PC-9 (cell line): Measurements from ENCODE around the gene PIK3R3. TPM values are rescaled to one million over a fixed set of nuclear protein-coding genes. Genes with fewer than 3 reads are reported as not detected.

ENCODE experiments used
- BruUV-seq: library from RNA; stranded (reverse); fragments of 400-500 nt; replicated peaks from 2 replicates; lab custom pipeline; 2021; lab: Mats Ljungman, UMichigan
- CTCF ChIA-PET: fragments of 300-600 bp; sonication (Branson Sonifier 250); formaldehyde crosslinking; loops from one replicate; lab custom pipeline; 2022; ENCODE audit warnings: antibody characterized with exemption; lab: Charles Lee
- POLR2A ChIA-PET: fragments of 300-600 bp; sonication (Branson Sonifier 250); formaldehyde crosslinking; loops from one replicate; lab custom pipeline; 2022; ENCODE audit warnings: antibody characterized with exemption; ENCODE audit not compliant: unreplicated experiment; lab: Charles Lee
- DNase-seq, 2 experiments: peaks; one replicate each; pipeline versions ENCODE4 v3.0.0 to v3.0.0-alpha.2; 2015 to 2022; ENCODE audit warnings: mixed read lengths in 1 of 2
- H2AFZ ChIP-seq: fragments of 200-600 bp; sonication (generic); 2 replicates; pipeline ENCODE4 v1.8.1; 2017; ENCODE audit warnings: antibody characterized with exemption
- H3F3A ChIP-seq: fragments of 200-600 bp; sonication (generic); 2 replicates; pipeline ENCODE4 v1.8.1; 2017; ENCODE audit warnings: antibody characterized with exemption, mild to moderate bottlenecking, low read depth; ENCODE audit not compliant: insufficient read depth
- H3K27ac ChIP-seq: fragments of 200-600 bp; sonication (generic); 2 replicates; pipeline ENCODE4 v1.6.1; 2016; ENCODE audit warnings: mixed run types
- H3K27me3 ChIP-seq: fragments of 200-600 bp; sonication (generic); 2 replicates; pipeline ENCODE4 v1.6.1; 2016; ENCODE audit warnings: low read depth, mixed run types; ENCODE audit not compliant: insufficient read depth
- H3K36me3 ChIP-seq: fragments of 200-600 bp; sonication (generic); 2 replicates; pipeline ENCODE4 v1.6.1; 2016; ENCODE audit warnings: low read depth, mixed run types
- H3K4me1 ChIP-seq: fragments of 200-600 bp; sonication (generic); replicated peaks from 2 replicates; pipeline ENCODE4 v1.6.1; 2016; ENCODE audit warnings: mixed run types; ENCODE audit not compliant: insufficient read depth
- H3K4me2 ChIP-seq: fragments of 200-600 bp; sonication (generic); 2 replicates; pipeline ENCODE4 v1.6.1; 2017; ENCODE audit warnings: mixed run types
- H3K4me3 ChIP-seq: fragments of 200-600 bp; sonication (generic); 2 replicates; pipeline ENCODE4 v1.6.1; 2016; ENCODE audit warnings: mixed run types
- H3K79me2 ChIP-seq: fragments of 200-600 bp; sonication (generic); 2 replicates; pipeline ENCODE4 v1.6.1; 2017; ENCODE audit warnings: low read depth, mixed run types
- H3K9me2 ChIP-seq: fragments of 200-600 bp; sonication (generic); 2 replicates; pipeline ENCODE4 v1.8.1; 2017; ENCODE audit warnings: mild to moderate bottlenecking; ENCODE audit not compliant: insufficient read depth
- H3K9me3 ChIP-seq: fragments of 200-600 bp; sonication (generic); 2 replicates; pipeline ENCODE4 v1.8.1; 2016; ENCODE audit warnings: low read depth; ENCODE audit not compliant: insufficient read depth
- H4K20me1 ChIP-seq: fragments of 200-600 bp; sonication (generic); 2 replicates; pipeline ENCODE4 v1.8.1; 2017; ENCODE audit not compliant: insufficient read depth
- EZH2 ChIP-seq: fragments of 200-600 bp; sonication (generic); IDR thresholded peaks from 2 replicates; pipeline ENCODE4 v1.8.0; 2017; ENCODE audit warnings: antibody characterized with exemption, low read depth
- intact Hi-C: fragments of 100-400 bp; cut with micrococcal nuclease; formaldehyde crosslinking; loops from one replicate; pipeline ENCODE4 v1.10.0; 2022; ENCODE audit not compliant: unreplicated experiment
- total RNA-seq: library from RNA; stranded (reverse); gene quantifications from 2 replicates; pipeline ENCODE4 v1.2.3, GENCODE V29; 2021
- TF ChIP-seq, protein P1 (sequence below): fragments of 200-600 bp; sonication (generic); conservative IDR thresholded peaks from 2 replicates; pipeline ENCODE4 v1.6.1; 2017; ENCODE audit warnings: mixed run types, antibody characterized with exemption, mild to moderate bottlenecking, moderate library complexity

PIK3R3 gene
- total RNA-seq, 1 experiment from 2014 or later: 44.2 TPM

GRCh38 chr1:46070164-46070814, 62.1 kb downstream of the PIK3R3 start:
- CTCF ChIA-PET: no interaction called here
- no peak for TF ChIP-seq EZH2
- TF ChIP-seq, protein P1, sequence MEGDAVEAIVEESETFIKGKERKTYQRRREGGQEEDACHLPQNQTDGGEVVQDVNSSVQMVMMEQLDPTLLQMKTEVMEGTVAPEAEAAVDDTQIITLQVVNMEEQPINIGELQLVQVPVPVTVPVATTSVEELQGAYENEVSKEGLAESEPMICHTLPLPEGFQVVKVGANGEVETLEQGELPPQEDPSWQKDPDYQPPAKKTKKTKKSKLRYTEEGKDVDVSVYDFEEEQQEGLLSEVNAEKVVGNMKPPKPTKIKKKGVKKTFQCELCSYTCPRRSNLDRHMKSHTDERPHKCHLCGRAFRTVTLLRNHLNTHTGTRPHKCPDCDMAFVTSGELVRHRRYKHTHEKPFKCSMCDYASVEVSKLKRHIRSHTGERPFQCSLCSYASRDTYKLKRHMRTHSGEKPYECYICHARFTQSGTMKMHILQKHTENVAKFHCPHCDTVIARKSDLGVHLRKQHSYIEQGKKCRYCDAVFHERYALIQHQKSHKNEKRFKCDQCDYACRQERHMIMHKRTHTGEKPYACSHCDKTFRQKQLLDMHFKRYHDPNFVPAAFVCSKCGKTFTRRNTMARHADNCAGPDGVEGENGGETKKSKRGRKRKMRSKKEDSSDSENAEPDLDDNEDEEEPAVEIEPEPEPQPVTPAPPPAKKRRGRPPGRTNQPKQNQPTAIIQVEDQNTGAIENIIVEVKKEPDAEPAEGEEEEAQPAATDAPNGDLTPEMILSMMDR: no peak

DNA sequence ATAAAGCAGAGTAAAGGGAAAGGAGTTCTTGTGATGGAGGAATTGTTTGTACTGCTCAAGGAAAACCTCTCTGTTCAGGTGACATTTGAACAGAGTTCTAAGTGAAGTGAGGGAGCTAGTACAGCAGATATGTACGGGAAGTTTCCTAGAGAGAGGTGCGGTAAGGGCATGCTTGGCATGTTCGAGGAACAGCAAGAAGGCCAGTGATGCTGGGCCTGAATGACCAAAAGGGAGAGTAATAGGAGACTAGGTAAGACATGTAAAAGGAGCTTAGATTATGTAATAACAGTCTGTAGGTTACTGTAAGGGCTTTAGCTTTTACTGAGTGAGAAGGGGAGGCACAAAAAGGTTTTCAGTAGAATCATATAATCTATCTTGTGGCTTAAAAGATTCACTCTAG, 63.9 kb downstream of the PIK3R3 start:
- peaks cover 48% of the 10 kb centered on the region for H3K36me3 ChIP-seq
- H2AFZ ChIP-seq: no peak overlapping the region
- no peak overlapping the region for H3K27ac ChIP-seq
- no peak for TF ChIP-seq EZH2
- TF ChIP-seq, protein P1: no peak
- ChIA-PET POLR2A (interaction anchor here (0.6 to 0.7 kb wide), 2 partner anchors 17 to 130 kb away, joined by 6 read pairs; no protein-coding TSS in a partner anchor), CTCF (no interaction called here)
- peaks cover 56% of the 10 kb centered on the region; the same call in 1 of the 2 replicates for H3F3A ChIP-seq
- no peak overlapping the region for H3K4me2 ChIP-seq
- DNase-seq: no peak
- H3K9me2 ChIP-seq: no peaks in the 10 kb centered on the region
- intact Hi-C loops: no loop called here
- H3K9me3 ChIP-seq: no peaks in the 10 kb centered on the region
- no peaks in the 10 kb centered on the region for H3K27me3 ChIP-seq
- H3K4me1 ChIP-seq: no peaks in the 10 kb centered on the region
- BruUV-seq: no TSS peak
- H4K20me1 ChIP-seq: 0 out of 2 replicates have a peak, but pooled peaks cover 2% of the 10 kb centered on the region
- no peak overlapping the region for H3K4me3 ChIP-seq
- H3K79me2 ChIP-seq: peaks cover 41% of the 10 kb centered on the region

More at GRCh38 chr1:46070164-46070814, 62.1 kb downstream of the PIK3R3 start:
- Histone ChIP-seq H3K4me2 (no peak overlapping the region), H4K20me1 (0 out of 2 replicates have a peak, but pooled peaks cover 2% of the 10 kb centered on the region), H3K9me3 (no peaks in the 10 kb centered on the region), H3F3A (peaks cover 59% of the 10 kb centered on the region; the same call in 1 of the 2 replicates), H3K79me2 (peaks cover 51% of the 10 kb centered on the region), H3K27ac (no peak overlapping the region), H3K4me1 (no peaks in the 10 kb centered on the region), H3K9me2 (no peaks in the 10 kb centered on the region), H2AFZ (no peak overlapping the region), H3K4me3 (no peak overlapping the region), H3K36me3 (peaks cover 52% of the 10 kb centered on the region), H3K27me3 (no peaks in the 10 kb centered on the region)
- intact Hi-C loops: no loop called here
- DNase-seq: no peak
- no TSS peak for BruUV-seq
- POLR2A ChIA-PET: no interaction called here

- Histone ChIP-seq H3K79me2 (peaks cover 41% of the 10 kb centered on the region), H3K4me3 (no peak overlapping the region), H3K4me2 (no peak overlapping the region), H2AFZ (no peak overlapping the region), H3K9me2 (no peaks in the 10 kb centered on the region), H3F3A (peaks cover 61% of the 10 kb centered on the region; the same call in 1 of the 2 replicates), H4K20me1 (0 out of 2 replicates have a peak, but pooled peaks cover 2% of the 10 kb centered on the region), H3K9me3 (no peaks in the 10 kb centered on the region), H3K36me3 (peaks cover 50% of the 10 kb centered on the region), H3K27me3 (no peaks in the 10 kb centered on the region), H3K27ac (no peak overlapping the region), H3K4me1 (no peaks in the 10 kb centered on the region)
- DNase-seq: no peak
- ChIA-PET POLR2A (interaction anchor here (0.7 kb wide), 2 partner anchors 161 to 1578 kb away, joined by 4 read pairs; no protein-coding TSS in a partner anchor), CTCF (no interaction called here)
- no TSS peak for BruUV-seq
- TF ChIP-seq, protein P1: no peak
- TF ChIP-seq EZH2: no peak
- intact Hi-C loops: no loop called here
Observed at GRCh38 chr1:46067652-46068051, 64.8 kb downstream of the PIK3R3 start.
